ENCODE data around the gene MYH7.

GRCh38 chr14:23403139-23403438, 32.4 kb downstream of the MYH7 start:
- no peak for TF ChIP-seq CTCF (IDR thresholded peaks at IDR 0.05)
- no peak for TF ChIP-seq ZFX (IDR thresholded peaks at IDR 0.05; ENCODE audit: borderline replicate concordance)
